DMS79 (cell line): ENCODE data around the gene HAUS7.
A peak's percentile ranks its signal among the peaks of the same experiment; 100 is the strongest.

Source experiments
- DNase-seq: peaks from one replicate; lab custom pipeline; 2025; lab: John Stamatoyannopoulos, UW

Gene HAUS7

GRCh38 chrX:153470411-153471363 is at the start of gene HAUS7:
Gene HAUS7 (minus strand): TSS chrX:153470576. CDS start chrX:153470557, 19 bp downstream.
- DNase-seq, result peak; percentile 66

DNA sequence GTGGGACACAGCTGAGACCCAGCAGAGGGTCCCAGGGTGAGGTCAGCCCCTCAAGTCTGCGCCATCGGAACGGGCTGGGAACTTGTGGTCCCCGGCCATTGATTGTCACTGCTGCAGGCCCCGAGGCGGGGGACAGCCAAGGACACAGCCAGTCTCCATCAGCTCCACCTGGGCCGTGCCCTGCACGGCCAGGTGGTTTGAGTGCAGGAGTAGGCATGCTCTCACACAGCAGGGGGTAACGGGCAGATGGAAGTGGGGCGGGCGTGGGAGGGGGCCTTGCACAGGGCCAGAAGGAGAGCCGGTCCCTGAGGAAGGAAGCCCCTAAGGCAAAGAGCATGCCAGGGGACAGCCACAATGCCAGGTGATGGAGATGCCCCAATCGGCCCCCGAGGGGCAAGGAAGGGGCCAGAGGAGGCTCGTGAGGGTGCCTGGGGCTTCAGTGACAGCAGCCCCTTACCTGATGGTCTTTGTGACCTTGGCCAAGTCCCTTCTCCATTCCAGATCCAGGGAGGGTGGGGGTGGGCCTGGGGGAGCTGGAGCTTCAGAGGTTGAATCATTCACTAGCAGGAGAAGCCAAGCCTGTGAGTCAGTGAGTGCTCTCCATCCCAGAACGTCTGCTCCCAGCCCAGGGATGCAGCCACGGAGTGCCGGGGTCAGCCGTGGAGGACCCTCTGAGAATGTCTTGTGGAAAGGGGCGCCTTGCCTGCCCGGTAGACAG is 49.4 kb upstream of the HAUS7 start:
- DNase-seq, result no peak

DNA sequence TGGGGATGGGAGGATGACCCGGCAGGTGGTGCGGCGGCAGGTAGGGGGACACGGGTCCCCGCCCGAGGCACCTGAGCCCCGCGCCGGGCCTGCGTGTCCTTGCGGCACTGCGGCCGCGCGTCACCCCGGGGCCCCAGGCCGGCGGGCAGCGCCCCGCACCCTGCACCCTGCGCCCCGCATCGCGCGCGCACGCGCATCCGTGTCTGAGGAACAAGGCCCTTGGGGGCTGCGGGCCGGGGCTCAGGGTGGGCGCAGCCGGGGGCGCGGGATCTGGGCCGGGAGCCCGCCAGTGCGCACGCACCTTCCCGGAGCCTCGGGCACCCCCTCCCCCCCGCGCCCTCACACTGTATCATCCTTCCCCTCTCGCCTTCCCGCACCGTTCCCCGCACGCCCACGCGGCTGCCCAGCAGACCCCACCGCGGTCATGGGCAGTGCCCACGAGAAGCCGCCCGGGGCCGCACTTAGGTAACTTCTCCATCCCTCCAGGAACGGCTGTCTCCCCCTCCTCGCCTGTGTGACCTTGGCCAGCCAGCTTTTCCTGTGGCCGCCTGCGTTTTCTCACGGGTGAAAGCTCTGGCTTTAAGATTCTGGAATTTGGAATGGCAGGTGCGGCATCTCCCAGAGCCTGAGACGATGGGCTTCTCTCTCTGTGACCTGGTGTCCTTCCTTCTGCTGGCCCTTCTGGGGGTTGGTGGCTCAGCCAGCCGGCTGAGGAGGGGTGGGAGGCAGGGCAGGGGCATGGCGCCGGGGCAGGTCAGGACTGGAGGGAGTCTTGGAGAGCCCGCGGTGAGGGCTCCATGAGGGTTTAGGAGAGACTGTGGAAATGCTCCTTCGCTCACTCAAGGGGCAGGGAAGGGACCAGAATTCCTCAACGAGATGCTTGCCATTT is 47.8 kb upstream of the HAUS7 start:
- DNase-seq, result no peak

GRCh38 chrX:153517423-153517822 is 47.0 kb upstream of the HAUS7 start, which contains the start of gene ATP2B3:
Gene ATP2B3 (plus strand): TSS chrX:153517642. CDS start chrX:153536248, 18,606 bp downstream.
- no peak for DNase-seq

DNA sequence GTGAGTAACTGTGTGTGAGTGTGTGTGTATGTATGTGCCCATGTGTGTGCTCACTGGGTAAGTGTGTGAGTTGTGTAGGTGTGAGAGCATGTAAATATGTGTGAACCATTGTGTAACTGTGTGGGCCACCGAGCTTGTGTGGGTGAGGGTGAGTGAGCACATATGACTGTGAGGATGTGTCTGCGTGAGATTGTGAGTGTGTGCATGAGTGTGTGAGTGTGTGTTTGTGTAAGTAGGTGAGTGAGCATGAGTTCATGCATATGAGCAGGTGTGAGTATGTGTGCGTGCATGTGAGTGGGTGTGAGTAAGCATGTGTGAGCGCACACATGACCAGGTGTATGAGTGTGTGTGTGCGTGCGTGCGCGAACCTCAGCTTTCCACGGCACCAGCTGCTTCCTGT is 45.7 kb upstream of the HAUS7 start:
- DNase-seq, result no peak

- no peak for DNase-seq
Observed at GRCh38 chrX:153515435-153515834, 45.1 kb upstream of the HAUS7 start.

- DNase-seq, result no peak
Observed at GRCh38 chrX:153514259-153514658, 43.9 kb upstream of the HAUS7 start.

- DNase-seq, result no peak
Observed at GRCh38 chrX:153513265-153513664, 42.9 kb upstream of the HAUS7 start.

DNA sequence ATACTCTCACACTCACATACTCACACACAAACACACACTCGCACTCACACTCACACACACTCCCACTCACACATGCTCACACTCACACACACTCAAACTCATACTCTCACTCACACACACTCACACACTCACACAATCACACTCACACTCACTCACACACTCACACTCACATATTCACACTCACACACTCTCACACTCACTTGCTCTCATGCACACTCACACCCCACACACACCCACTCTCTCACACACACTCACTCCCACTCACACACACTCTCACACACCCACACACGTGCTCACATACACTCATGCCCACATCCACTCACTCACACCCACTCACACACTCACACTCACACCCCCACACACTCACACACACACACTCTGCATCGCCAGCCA is 42.1 kb upstream of the HAUS7 start:
- no peak for DNase-seq

GRCh38 chrX:153511784-153512500 is 41.6 kb upstream of the HAUS7 start:
- DNase-seq, result peak; percentile 57

DNA sequence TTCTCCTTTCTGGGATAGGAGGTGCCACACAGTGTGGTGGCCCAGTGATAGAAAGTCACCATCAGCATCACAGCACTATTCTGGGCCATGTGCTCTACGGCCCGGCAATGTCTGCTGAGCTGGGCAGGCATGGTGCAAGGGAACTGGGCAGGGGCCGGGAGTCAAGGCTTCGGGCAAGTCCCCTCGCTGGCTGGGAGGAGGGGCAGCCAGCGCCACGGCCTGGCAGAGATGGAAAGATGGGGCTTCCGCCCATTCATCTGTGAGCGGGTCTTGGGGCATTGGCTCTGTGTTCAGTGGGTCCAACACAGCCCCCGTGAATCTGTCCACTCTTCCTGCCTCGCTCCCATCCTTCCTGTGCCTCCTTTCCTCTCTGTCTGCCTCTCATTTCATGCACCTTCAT is 40.0 kb upstream of the HAUS7 start:
- DNase-seq, result no peak

- no peak for DNase-seq
Observed at GRCh38 chrX:153509592-153509991, 39.2 kb upstream of the HAUS7 start.

DNA sequence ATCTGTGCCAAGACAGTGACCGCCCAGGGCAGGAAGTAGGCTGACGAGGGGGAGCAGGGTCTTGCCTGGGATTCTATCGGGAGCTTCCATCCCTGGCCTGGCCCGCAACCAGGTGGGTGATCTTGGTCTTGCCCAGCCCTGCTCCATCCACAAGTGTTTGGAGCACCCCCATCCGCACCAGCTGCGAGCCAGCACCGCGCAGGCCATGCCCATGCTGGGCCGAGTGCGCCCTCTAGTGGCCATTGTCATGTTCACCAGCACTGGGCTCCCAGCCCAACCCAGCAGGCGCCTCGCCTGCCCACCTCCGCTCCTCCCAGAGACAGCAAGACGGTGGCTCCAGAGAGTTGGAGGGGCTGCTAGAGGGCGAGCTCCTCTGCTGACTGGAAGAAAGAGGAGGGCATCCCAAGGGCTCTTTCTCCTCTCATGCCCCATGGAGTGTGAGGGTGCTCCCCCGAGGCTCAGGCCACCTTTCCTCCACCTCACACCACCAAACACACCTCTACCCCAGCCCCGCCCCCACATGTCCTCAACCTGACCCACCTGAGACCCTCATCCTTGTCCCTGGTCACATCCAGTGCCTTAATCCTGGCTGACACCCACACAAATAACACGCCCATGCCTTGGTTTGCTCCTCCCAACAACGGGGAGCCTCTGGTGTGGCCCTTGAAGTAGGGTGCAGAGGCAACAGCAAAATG is 37.3 kb upstream of the HAUS7 start:
- DNase-seq, result peak; percentile 33

GRCh38 chrX:153505361-153505760 is 35.0 kb upstream of the HAUS7 start:
- no peak for DNase-seq

- no peak for DNase-seq
Observed at GRCh38 chrX:153504445-153505016, 34.2 kb upstream of the HAUS7 start.

GRCh38 chrX:153502796-153503195 is 32.4 kb upstream of the HAUS7 start:
- DNase-seq, result no peak

DNA sequence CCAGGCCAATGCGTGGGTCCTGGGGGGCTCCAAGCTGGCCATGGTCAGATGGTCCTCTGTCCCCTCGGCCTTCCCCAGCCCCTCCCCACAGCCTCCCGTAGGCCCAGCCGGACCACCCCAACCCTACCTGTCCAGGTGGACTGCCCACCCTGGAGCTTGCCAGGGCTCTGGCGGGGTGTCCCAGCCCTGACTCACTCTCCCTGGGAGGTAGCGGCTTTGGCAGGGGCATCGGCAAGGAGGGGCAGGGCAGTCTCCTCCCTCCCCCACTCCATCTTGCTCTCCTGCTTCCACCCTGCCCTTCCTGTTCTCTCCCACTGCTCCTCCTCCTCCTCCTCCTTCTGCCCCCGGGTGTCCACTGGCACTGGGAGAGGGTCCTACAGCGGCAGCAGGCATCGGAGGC is 31.8 kb upstream of the HAUS7 start:
- DNase-seq, result no peak

GRCh38 chrX:153501530-153501929 is 31.2 kb upstream of the HAUS7 start:
- DNase-seq, result no peak

DNA sequence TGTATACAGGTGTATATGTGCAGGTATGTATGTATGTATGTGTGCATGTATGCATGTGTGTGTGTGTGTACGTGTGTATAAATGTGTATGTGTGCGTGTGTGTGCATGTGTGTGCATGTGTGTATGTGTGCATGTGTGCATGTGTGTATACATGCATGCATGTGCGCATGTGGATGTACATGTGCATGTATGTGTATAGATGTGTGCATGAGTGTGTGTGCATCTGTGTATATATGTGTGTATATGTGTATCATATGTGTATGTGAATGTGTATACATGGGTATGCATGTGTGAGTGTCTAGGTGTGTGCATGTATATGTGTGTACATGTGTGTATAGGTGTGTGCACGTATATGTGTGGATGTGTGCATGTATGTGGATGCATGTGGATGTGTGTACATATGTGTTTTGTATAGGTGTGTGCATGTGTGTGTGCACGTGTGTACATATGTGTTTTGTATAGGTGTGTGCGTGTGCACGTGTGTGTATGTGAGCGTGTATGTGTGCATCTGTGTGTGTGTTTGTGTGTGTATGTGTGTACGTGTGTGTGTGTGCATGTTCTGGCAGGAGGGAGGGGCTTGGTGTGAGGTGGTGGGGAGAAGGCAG is 30.4 kb upstream of the HAUS7 start:
- no peak for DNase-seq

DNA sequence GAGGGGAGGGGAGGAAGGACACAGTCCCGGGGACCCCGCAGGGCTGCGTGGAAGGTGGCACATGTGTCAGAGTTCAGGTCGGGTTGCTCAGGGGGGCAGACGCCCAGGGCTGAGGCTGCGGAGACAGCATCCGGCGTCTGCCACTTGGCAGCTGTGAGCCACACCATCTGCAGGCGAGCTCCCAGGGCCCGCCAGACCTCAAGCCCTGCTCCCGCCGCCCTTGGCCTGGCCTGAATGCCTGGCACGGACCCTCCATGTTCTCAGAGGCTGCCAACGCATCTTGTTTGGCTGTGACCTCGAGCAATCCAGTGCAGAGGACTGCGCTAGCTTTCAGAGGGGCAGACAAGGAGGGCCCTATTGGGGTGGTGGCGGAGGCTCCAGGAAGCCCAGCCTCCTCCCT is 29.5 kb upstream of the HAUS7 start:
- no peak for DNase-seq
